HepG2 (cell line): ENCODE results near the gene EBLN2. TPM values are rescaled to one million over a fixed set of nuclear protein-coding genes. Genes with fewer than 3 reads are reported as not detected.
A peak's percentile ranks its signal among the peaks of the same experiment; 100 is the strongest.

Experiments
- ATAC-seq: fragments of 200-7000 bp; cut with Tn5 transposase; 3 replicates; pipeline ENCODE4 v1.9.1; 2020; ENCODE audit warnings: mild to moderate bottlenecking, moderate library complexity
- BruUV-seq: library from RNA; stranded (reverse); fragments of 400-500 nt; replicated peaks from 2 replicates; lab custom pipeline; 2021; lab: Mats Ljungman, UMichigan
- CTCF ChIA-PET: fragments of 300-600 bp; formaldehyde crosslinking; extraction: SDS; loops from one replicate; lab custom pipeline; 2021; ENCODE audit warnings: low total read pairs, inconsistent platforms, low intra/inter-chr PET ratio; lab: Yijun Ruan, JAX
- POLR2A ChIA-PET: fragments of 350-600 bp; sonication (Branson Sonifier 250); formaldehyde crosslinking; loops from one replicate; lab custom pipeline; 2020; ENCODE audit warnings: antibody characterized with exemption, inconsistent platforms; lab: Yijun Ruan, JAX
- DNase-seq: peaks from one replicate; pipeline ENCODE4 v3.0.0-alpha.2; 2015; ENCODE audit warnings: low spot score
- FAIRE-seq: peaks from 3 replicates; lab custom pipeline; 2011; peaks lifted over from hg19 to GRCh38; lab: Jason Lieb, UNC
- H2AFZ ChIP-seq: one replicate; pipeline ENCODE4 v1.6.1; 2011; ENCODE audit warnings: low read length, inconsistent platforms
- H3K27ac ChIP-seq: fragments of 300-600 bp; 3 replicates; pipeline ENCODE4 v1.8.0; 2011; ENCODE audit warnings: mixed run types, mild to moderate bottlenecking, mixed read lengths, low read length, inconsistent platforms; ENCODE audit not compliant: insufficient read depth; ENCODE audit errors: extremely low read length
- H3K27me3 ChIP-seq, 2 experiments: fragments of 200-600 bp in 1 of 2; 2 replicates in 1 of 2; 3 replicates in 1 of 2; pipeline versions ENCODE4 v1.6.0 to v1.8.0; 2011; ENCODE audit warnings: low read length in 2 of 2, mild to moderate bottlenecking in 2 of 2, moderate library complexity in 2 of 2, inconsistent platforms in 1 of 2; ENCODE audit not compliant: insufficient read depth in 2 of 2, control insufficient read depth in 1 of 2
- H3K36me3 ChIP-seq, 2 experiments: fragments of 200-600 bp in 1 of 2; replicated peaks in 1 of 2; 2 replicates in 1 of 2; 3 replicates in 1 of 2; pipeline versions ENCODE4 v1.5.1 to v1.8.0; 2011; ENCODE audit warnings: low read length in 2 of 2, inconsistent platforms in 1 of 2; ENCODE audit not compliant: insufficient read depth in 2 of 2, control insufficient read depth in 1 of 2
- H3K4me1 ChIP-seq: 2 replicates; pipeline ENCODE4 v1.5.1; 2012; ENCODE audit warnings: low read length, inconsistent platforms; ENCODE audit not compliant: insufficient read depth
- H3K4me2 ChIP-seq: 2 replicates; pipeline ENCODE4 v1.6.0; 2011; ENCODE audit warnings: low read depth, low read length, inconsistent platforms
- H3K4me3 ChIP-seq, 3 experiments: fragments of 200-600 bp in 1 of 3; sonication (generic), shearing (Covaris generic) in 1 of 3; replicated peaks in 1 of 3; 2 replicates each; pipeline ENCODE4 v1.5.1; 2011 to 2016; ENCODE audit warnings: low read length in 3 of 3, inconsistent platforms in 2 of 3, low read depth in 2 of 3, mild to moderate bottlenecking in 2 of 3, control low read depth in 1 of 3, mixed read lengths in 1 of 3; ENCODE audit not compliant: insufficient read depth in 1 of 3
- H3K79me2 ChIP-seq: one replicate; pipeline ENCODE4 v1.6.1; 2011; ENCODE audit warnings: low read length, inconsistent platforms; ENCODE audit not compliant: insufficient read depth
- H3K9ac ChIP-seq: 2 replicates; pipeline ENCODE4 v1.6.0; 2011; ENCODE audit warnings: mild to moderate bottlenecking, low read depth, low read length, inconsistent platforms; ENCODE audit not compliant: insufficient read depth
- H3K9me3 ChIP-seq: 2 replicates; pipeline ENCODE4 v1.5.1; 2012; ENCODE audit warnings: mild to moderate bottlenecking, low read length
- H4K20me1 ChIP-seq: 2 replicates; pipeline ENCODE4 v1.6.0; 2011; ENCODE audit warnings: inconsistent platforms, mild to moderate bottlenecking, low read length, moderate library complexity; ENCODE audit not compliant: insufficient read depth
- ARHGAP35 ChIP-seq: sonication (generic); formaldehyde crosslinking; IDR thresholded peaks from 2 replicates; pipeline ENCODE4 v1.9.0; 2022; ENCODE audit warnings: mild to moderate bottlenecking, inconsistent platforms, moderate library complexity, missing genetic modification reagents, borderline replicate concordance
- FOXA1 ChIP-seq, 2 experiments: fragments of 450-650 bp in 1 of 2; sonication (generic) in 1 of 2; formaldehyde crosslinking in 1 of 2; IDR thresholded peaks; 2 replicates each; pipeline versions ENCODE4 v1.4.0 to v1.6.1; 2016 to 2020; ENCODE audit warnings: missing genetic modification reagents in 1 of 2
- WGBS: methylation state at CpG from one replicate; pipeline ENCODE4 v1.1.6; 2017; ENCODE audit warnings: low lambda C conversion rate; 5-methylcytosine and 5-hydroxymethylcytosine counted together
- in situ Hi-C: cut with HindIII; loops from 2 replicates; pipeline ENCODE4 v1.10.0; 2017; ENCODE audit warnings: low pct_unique_long_range_greater_than_20kb; ENCODE audit not compliant: extremely low pct_ligation_motif_present
- intact Hi-C: fragments of 100-400 bp; cut with micrococcal nuclease; formaldehyde crosslinking; loops from one replicate; pipeline ENCODE4 v1.10.0; 2022; ENCODE audit not compliant: unreplicated experiment
- polyA plus RNA-seq, 8 experiments: library from polyadenylated mRNA; depleted of rRNA in 3 of 8; stranded (reverse) in 7 of 8; unstranded in 1 of 8; fragments of >200 nt; fragmentation: Illumina TruSeq in 4 of 8; extraction: Trizol in 4 of 8; gene quantifications; 2 replicates each; pipeline versions ENCODE4 v1.2.1 to v1.2.3, GENCODE V29; 2011 to 2016; ENCODE audit warnings: low read depth in 4 of 8, missing spikeins in 1 of 8, mixed read lengths in 1 of 8; ENCODE audit not compliant: insufficient read depth in 1 of 8
- total RNA-seq, 5 experiments: library from RNA; depleted of rRNA; stranded (reverse); fragments of >200 nt; fragmentation: Illumina TruSeq; extraction: Trizol; gene quantifications; 2 replicates each; pipeline ENCODE4 v1.2.3, GENCODE V29; 2016; ENCODE audit warnings: low read depth in 1 of 5
- TF ChIP-seq, protein P1 (sequence below): sonication (generic); formaldehyde crosslinking; IDR thresholded peaks from 2 replicates; pipeline ENCODE4 v1.5.0; 2020; ENCODE audit warnings: mild to moderate bottlenecking, missing genetic modification reagents
- TF ChIP-seq, protein P2 (sequence below), 2 experiments: sonication (generic) in 1 of 2; formaldehyde crosslinking in 1 of 2; IDR thresholded peaks; 2 replicates each; pipeline versions ENCODE4 v1.5.1 to v1.6.1; 2011 to 2020; ENCODE audit warnings: borderline replicate concordance in 1 of 2, low read depth in 1 of 2, low read length in 1 of 2, mild to moderate bottlenecking in 1 of 2, missing genetic modification reagents in 1 of 2, moderate library complexity in 1 of 2
- TF ChIP-seq, protein P3 (sequence below): sonication (generic); formaldehyde crosslinking; IDR thresholded peaks from 2 replicates; pipeline ENCODE4 v1.4.0; 2020; ENCODE audit warnings: mild to moderate bottlenecking, missing genetic modification reagents

Gene EBLN2
- total and polyA plus RNA-seq, 2 of the 13 experiments (the other 11 are each of a cell fraction or from before 2014, with no cell fraction given): 3.3 to 8.3 TPM

DNA sequence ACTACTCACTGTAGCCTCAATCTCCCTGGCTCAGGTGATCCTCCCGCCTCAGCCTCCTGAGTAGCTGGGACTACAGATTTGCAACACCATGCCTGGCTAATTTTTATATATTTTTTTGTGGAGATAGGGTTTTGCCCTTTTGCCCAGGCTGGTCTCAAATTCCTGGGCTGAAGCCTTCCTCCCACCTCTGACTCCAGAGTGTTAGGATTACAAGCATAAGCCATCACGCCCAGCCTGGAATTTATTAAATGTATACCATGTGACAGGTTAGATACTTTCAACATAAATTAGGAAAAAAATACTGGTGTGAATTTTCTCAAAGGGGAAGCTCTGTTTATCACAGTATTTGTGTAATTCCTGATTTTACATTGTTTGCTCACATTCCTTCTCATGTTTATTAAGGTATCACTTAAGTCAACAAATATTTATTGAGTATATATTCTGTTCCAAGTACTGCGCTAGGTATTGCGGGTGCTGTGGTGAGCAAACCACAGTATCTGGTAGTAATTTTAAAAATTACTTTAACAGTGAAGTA, 40.1 kb upstream of the EBLN2 start:
- no peak for FAIRE-seq
- intact Hi-C loops (no loop called here), in situ Hi-C loops (no loop called here)
- BruUV-seq: no TSS peak
- ChIA-PET CTCF (no interaction called here), POLR2A (interaction anchor here (0.6 to 1.3 kb wide), 2 partner anchors 19 to 24 kb away, joined by 3 read pairs; no protein-coding TSS in a partner anchor)
- Histone ChIP-seq H3K4me2 (no peak overlapping the region), H3K9ac (no peak overlapping the region), H3K27ac (peak overlapping the region; percentile 38), H3K27me3 (no peaks in the 10 kb centered on the region), H3K4me3 (no peak overlapping the region), H3K9me3 (no peaks in the 10 kb centered on the region)
- ATAC-seq: peak; percentile 63
- peak; percentile 15 for DNase-seq
- 93% methylated on average over 4 of the region's 4 CpGs for WGBS
- TF ChIP-seq ARHGAP35 (no peak), FOXA1 (IDR thresholded peaks at IDR 0.05) (0 out of 2 replicates have a peak, but pooled peaks have one; percentile 16), FOXA1 (CRISPR knock-in tag; IDR thresholded peaks at IDR 0.05) (no peak)
- TF ChIP-seq, protein P1, sequence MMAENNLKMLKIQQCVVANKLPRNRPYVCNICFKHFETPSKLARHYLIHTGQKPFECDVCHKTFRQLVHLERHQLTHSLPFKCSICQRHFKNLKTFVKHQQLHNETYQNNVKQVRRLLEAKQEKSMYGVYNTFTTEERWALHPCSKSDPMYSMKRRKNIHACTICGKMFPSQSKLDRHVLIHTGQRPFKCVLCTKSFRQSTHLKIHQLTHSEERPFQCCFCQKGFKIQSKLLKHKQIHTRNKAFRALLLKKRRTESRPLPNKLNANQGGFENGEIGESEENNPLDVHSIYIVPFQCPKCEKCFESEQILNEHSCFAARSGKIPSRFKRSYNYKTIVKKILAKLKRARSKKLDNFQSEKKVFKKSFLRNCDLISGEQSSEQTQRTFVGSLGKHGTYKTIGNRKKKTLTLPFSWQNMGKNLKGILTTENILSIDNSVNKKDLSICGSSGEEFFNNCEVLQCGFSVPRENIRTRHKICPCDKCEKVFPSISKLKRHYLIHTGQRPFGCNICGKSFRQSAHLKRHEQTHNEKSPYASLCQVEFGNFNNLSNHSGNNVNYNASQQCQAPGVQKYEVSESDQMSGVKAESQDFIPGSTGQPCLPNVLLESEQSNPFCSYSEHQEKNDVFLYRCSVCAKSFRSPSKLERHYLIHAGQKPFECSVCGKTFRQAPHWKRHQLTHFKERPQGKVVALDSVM (CRISPR knock-in tag): peak; percentile 58
- TF ChIP-seq, all 625 proteins: peak for 2
- no peak overlapping the region for H2AFZ ChIP-seq
- H4K20me1 ChIP-seq: peaks cover 92% of the 10 kb centered on the region
- peaks cover 98% of the 10 kb centered on the region for H3K79me2 ChIP-seq
- peaks cover 82% of the 10 kb centered on the region for H3K4me1 ChIP-seq
- peaks cover 0 to 16% of the 10 kb centered on the region in 2 experiments; a peak in 4 of 5 replicates for H3K36me3 ChIP-seq

DNA sequence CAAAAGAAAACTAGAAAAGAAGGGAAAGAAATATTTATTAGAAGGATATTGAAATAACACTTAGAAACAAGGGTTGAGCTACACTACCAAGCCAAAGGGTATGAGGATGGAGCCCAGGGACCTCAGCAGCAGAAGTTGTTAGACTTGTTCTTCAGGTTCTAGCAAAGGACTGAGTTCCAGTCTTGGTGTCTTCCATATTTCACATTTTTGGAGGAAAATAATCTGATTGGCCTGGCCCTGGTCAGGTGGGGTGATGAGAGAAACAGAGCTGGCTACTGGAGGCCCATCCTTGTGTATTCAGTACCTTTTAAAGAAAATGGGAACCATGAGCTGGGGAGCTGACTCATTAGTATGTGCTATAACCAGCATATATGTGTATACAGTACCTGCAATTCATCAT, 36.6 kb upstream of the EBLN2 start:
- no peak for FAIRE-seq
- peaks cover 93% of the 10 kb centered on the region for H4K20me1 ChIP-seq
- no peak for ATAC-seq
- POLR2A ChIA-PET: interaction anchor here (1.3 to 1.7 kb wide), 2 partner anchors 23 to 28 kb away, joined by 4 to 5 read pairs; partner anchors contain the start of gene PPP4R2
- DNase-seq: no peak
- no peak overlapping the region for H2AFZ ChIP-seq
- BruUV-seq: no TSS peak
- H3K4me3 ChIP-seq: no peak overlapping the region
- H3K9ac ChIP-seq: no peak overlapping the region
- intact Hi-C loops: no loop called here
- no peaks in the 10 kb centered on the region for H3K27me3 ChIP-seq
- peaks cover 92% of the 10 kb centered on the region for H3K4me1 ChIP-seq
- CTCF ChIA-PET: no interaction called here
- H3K9me3 ChIP-seq: no peaks in the 10 kb centered on the region
- peak overlapping the region; percentile 29 for H3K27ac ChIP-seq
- H3K4me2 ChIP-seq: 0 out of 2 replicates have a peak overlapping the region, but pooled peaks have one; percentile 31
- TF ChIP-seq, protein P2, sequence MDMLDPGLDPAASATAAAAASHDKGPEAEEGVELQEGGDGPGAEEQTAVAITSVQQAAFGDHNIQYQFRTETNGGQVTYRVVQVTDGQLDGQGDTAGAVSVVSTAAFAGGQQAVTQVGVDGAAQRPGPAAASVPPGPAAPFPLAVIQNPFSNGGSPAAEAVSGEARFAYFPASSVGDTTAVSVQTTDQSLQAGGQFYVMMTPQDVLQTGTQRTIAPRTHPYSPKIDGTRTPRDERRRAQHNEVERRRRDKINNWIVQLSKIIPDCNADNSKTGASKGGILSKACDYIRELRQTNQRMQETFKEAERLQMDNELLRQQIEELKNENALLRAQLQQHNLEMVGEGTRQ (IDR thresholded peaks at IDR 0.05; ENCODE audit: low read depth, low read length): no peak
- TF ChIP-seq, protein P2 (CRISPR knock-in tag; IDR thresholded peaks at IDR 0.05; ENCODE audit: borderline replicate concordance): peak; percentile 27; the same call in 1 of the 2 replicates
- TF ChIP-seq, protein P3, sequence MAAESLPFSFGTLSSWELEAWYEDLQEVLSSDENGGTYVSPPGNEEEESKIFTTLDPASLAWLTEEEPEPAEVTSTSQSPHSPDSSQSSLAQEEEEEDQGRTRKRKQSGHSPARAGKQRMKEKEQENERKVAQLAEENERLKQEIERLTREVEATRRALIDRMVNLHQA (CRISPR knock-in tag): no peak
- TF ChIP-seq, all 625 proteins: peak for 1
- Histone ChIP-seq H3K36me3 (peaks cover 0 to 4% of the 10 kb centered on the region in 2 experiments; a peak in 2 of 5 replicates), H3K79me2 (peaks cover 99% of the 10 kb centered on the region)
- in situ Hi-C loops: no loop called here
